NCI-H146 (cell line): ENCODE measurements around the gene RNASET2.

Source experiments
- DNase-seq: peaks from one replicate; lab custom pipeline; 2025; lab: John Stamatoyannopoulos, UW

RNASET2 gene, protein sequence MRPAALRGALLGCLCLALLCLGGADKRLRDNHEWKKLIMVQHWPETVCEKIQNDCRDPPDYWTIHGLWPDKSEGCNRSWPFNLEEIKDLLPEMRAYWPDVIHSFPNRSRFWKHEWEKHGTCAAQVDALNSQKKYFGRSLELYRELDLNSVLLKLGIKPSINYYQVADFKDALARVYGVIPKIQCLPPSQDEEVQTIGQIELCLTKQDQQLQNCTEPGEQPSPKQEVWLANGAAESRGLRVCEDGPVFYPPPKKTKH

DNA sequence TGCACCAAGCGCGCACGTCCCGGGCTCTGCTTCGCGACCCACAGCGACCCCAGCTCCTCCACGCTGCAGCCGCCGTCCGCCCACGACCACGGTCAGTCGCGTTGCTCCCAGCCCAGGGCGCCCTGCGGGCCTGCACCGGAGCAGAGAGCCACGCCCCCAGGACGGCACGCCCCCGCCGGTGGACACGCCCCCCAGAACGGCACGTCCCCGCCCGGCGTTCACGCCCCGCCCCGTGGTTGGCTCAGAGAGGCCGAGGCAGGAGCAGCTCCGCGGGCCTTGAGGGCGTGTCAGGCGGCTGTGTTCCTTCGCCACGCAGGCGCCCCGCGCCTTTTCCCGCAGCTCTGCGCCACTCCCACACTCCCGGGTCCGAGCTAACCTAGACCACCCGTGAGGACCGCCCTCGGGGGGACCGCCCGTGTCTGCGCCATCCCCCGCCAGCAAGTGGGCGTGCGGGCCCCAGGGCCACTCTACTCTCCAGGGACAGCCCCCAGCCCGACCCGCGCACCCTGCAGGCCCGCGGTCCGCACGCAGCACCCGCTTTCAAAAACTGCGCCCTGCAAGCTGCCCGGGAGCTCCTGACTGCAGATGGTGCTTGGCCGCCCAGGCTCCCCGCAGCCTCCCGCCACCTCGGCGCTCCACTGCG, at the start of gene RNASET2:
TSS of gene RNASET2 (minus strand) at position 107 of the 643 bp plus-strand sequence. CDS start 368 bp downstream, outside the sequence.
- DNase-seq, result peak; percentile 96

DNA sequence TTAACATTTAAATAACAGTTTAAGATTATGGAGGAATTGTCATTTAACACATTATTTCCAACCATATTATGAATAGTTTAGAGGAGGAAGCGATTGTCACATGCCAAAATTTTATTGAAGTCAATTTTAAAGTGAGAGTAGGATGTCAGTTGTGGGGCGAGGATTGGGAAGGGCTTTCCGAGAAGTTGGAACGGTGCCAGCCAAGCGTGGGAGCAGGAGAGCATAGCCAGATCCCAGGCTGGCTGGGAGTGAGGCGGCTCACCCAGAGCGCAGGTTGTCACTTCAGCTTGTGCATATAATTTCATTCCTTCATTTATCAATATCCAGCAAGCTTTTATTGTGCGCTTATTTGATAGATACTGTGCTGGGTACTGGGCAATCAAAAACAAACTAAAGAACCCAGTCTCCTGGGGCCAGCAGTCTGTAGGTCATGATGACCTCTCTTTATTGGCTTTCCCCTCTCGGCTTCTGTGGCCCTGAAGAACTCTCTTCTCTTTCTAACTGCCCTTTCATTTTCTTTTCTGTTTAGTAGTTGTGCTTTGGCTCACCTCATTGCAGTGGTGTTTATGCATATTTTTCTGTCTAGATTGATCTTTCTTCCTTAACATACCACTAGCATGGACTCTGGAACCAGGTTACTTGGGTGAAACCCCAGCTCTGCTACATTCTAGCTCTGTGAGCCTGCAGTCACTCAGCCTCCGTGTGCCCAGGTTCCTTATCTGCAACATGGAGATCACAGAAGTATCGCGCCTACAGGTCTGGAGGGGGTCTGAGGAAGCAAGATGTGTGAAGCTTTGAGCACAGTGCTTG, 49.2 kb upstream of the RNASET2 start:
- no peak for DNase-seq

DNA sequence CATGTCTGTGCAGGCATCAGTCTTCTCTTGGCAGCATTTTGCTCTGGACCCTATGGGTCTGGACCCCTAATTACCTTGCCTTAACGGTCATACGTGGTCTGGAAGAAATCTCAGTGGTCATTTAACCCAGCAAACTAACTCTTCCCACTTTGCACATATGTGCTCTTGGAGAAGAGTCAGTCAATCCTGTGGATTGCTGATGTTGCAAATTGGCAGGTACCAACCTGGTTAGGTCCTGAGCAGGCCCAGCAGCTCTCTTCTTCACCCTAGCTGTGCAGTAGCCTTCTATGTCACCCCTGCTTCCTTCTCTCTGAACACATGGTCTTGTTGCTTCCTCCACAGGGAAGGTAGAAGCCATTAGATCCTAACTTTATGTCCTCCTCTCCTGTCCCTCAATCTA, 44.4 kb upstream of the RNASET2 start:
- no peak for DNase-seq

DNA sequence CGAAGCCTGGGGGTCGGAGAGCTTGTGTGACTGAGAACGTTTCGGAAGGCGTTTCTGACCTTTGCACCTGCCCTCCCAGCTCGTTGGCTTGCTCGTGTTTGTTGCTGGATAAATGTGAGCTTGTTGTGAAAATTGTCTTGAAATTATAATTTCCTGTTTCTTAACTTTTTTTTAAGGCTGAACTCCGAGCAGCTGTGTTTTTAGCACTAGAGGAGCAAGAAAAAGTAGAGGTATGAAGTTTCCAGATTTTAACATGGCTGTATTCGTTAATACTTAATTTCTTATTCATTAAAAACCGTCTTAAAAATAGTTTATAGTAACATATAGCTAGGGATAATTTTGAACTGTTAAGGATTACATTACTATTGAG, 43.5 kb upstream of the RNASET2 start:
- no peak for DNase-seq

DNA sequence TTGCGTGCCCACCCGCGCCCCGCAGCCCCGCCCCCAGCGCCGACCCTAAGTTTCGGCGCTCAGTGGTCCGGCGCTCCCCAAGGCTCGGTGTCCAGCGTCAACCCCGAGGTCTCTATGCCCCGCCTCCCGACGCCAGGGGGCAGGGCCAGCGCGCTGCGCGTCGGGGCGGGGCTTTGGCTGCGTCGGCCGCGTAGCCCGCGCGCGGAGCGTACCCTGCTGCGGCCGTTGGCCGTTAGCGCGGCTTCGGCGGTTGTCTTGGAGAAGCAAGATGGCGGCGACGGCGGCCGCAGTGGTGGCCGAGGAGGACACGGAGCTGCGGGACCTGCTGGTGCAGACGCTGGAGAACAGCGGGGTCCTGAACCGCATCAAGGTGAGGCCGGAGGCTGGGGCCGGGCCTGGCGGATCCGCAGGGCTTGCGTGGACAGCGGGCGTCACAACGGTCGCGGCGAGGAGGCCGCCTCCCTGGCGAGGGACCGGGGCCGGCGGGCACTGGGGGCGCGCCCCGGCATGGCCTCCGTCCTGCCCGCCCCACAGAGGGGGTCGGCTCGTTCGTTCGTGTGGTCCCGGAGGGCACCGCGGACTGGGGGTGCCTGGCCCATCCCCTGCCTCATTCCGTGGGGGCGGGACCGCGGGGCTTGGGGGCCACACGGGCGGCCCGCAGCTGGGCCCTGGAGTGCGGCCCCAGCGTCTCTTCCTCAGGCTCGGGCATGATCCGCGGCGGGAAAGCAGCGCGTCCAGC, 43.0 kb upstream of the RNASET2 start, which contains the start of gene CEP43:
TSS of gene CEP43 (plus strand) at position 253 of the 739 bp plus-strand sequence. CDS start at position 269, 16 bp downstream.
- DNase-seq, result peak; percentile 98

DNA sequence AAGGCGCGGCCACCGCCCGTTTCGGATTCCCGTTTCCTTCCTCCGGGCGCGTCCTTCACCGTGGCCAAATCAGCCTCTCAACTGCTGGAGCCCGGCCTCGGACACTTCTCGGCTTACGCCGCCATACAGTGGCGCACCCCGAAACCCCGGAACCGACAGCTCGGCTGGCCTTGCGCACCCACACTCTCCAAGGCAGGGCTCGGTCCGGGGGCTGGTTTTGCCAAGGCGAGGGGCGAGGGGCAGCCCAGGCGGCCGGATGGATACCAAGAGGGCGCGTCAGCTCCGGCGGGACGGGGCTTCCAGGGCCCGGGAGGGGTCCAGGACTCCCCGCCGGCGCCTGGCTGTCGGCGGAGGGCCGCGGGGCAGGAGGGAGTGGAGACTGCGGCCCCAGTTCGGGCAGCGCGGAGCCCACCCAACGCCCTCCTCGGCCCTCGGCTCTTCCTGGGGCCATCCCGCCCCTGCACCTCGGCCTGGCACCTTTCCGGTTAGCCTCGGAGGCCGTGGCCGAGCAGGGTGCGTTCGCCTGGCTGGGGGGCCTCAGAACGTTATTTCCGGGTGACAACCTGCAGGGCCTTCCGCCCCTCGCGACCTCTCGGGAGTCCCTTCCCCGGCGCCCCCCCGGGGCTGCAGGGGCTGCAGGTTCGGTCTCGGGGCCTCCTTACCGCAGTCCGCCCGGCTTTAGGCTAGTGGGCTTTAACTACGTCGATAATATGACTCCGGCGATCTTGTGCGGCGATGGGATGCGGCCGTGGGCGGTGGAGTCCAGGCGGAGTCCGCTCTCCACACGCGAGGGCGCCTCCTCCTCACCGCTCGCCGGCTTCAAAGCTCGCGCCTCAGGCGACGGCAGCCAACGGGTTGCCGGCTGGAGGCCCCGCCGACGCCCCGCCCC, 42.1 kb upstream of the RNASET2 start:
- DNase-seq, result no peak

DNA sequence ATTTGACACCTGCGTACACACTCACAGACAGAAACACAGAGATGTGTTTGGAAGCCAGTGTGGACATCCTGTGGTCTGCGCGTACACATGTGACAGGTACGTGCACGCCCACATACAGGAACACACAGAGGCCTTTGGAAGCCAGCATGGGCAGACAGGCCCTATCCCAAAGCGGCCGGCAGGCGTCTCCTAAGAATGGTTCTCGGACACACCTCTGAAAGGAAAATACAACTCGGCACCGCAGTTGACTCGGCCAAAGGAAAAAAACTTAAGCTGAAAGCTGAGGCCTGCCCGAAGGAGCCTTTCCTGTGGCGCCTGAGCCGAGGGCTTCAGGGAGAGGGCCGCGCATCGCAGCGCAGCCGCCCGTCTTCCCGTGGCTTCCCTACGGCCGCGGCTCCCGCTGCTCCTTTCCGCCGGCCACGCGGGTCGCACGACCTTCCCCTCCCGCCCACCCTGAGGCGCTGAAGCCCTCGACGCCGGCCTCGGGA, 41.5 kb upstream of the RNASET2 start:
- DNase-seq, result peak; percentile 60

DNA sequence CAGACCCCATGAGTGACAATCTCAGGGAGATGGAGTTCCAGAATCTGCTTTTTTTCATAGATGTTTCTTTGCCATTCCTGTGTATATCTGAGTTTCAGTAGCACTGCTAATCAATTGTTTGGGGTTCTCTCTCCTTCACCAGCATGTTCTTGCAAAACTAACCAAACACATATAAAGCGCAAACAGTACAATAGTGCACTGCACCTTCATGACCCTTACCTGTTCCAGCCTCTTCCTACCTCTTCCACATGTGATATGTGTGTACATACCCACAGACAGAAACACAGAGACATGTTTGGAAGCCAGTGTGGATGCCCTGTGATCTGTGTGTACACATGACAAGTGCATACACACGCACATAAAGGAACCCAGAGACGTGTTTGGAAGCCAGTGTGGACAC, 41.0 kb upstream of the RNASET2 start:
- no peak for DNase-seq

DNA sequence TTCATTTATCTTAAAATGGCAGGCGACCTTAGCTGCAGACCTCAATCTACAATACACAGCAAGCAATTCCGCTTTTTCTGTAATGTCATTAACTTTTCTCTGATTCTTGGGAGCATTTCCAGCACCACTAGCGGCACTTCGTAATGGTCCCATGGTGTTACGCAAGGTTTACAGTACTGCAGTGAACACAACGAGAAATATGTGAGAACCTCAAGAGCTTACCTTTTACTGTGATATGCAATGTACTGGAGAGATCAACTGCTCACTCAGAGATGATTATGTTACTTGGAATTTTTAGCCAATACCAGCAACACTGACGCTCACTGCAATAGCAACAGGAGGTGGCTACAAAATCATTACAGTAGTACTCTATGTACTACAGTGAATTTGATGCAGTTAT, 40.1 kb upstream of the RNASET2 start:
- no peak for DNase-seq

DNA sequence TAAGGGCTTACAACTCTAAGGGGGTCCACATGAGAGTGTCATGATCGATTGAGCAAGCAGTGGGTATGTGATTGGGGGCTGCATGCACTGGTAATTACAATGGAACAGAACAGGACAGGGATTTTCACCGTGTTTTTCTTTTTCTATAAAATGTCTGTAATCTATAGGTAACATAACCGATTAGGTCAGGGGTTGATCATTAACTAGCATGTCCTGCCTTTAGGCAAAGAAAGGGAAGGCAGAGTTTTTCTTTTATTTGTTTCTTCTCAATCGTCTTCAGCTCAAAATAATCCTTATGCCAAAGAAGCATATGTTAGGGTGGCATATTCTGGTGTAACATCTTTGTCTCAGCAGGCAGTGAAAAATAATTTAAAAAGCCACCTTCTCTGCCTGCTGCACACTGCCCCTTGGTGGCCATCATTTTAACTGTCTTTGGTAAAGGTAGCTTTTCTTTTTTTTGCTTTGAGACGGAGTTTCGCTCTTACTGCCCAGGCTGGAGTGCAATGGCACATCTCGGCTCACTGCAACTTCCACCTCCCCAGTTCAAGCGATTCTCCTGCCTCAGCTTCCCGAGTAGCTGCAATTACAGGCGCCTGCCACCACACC, 33.2 kb upstream of the RNASET2 start:
- no peak for DNase-seq

DNA sequence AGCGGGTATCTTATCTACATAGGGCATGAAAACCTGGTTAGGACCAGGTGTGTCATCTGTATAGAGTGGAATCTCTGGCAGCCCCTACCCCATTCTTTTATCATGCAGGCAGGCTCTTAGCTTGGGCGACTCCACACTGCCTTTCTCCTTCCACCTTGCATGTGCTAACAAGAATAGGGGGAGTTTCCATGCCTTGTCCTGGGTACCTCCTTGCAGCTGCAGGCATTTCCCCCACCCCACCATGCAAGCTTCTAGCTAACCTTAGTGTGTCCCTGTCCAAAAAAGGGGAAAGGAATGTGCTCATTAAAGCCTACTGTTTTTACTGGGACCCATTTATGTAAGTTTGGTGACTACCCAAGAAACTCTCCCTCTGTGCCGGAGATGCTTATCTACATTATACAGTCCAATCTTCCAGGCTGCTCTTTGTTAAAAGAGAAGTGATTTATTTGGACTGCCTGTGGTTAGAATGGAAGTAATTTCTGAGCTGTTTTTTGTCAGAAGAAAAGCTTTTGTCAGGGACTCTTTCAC, 32.4 kb upstream of the RNASET2 start:
- DNase-seq, result no peak

DNA sequence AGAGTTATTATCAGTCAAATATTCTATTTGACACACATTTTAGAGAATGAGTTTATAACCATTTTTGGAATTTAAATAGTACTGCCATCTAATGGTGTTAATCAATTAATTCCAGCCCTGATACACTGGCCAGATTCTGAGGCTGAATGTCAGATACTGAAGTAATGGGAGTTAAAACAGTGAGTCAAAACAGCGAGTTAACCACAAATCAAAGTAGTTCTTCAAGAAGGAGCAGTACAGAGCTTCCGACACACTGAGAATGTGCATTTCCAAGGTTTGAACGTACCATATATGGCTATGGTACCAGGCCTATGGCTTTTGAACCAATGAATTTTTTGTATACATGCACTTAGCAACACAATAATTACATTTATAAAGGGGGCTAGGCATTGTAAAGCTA, 31.6 kb upstream of the RNASET2 start:
- DNase-seq, result no peak

DNA sequence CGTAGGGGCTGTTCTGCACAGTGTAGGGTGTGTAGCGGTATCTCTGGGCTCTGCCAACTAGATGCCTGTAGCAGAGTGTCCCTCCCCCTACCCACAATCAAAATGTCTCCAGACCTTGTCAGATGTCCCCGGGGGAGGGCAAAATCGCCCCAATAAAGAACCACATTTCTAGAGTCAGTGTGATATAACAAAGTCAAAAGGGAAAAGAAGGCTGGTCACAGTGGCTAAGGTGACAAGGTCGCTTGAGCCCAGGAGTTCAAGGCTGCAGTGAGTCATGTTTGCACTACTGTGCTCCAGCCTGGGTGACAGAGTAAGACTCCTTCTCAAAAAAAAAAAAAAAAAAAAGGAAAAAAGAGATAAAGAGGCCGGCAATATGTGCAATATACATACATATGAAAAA, 31.1 kb upstream of the RNASET2 start:
- no peak for DNase-seq

DNA sequence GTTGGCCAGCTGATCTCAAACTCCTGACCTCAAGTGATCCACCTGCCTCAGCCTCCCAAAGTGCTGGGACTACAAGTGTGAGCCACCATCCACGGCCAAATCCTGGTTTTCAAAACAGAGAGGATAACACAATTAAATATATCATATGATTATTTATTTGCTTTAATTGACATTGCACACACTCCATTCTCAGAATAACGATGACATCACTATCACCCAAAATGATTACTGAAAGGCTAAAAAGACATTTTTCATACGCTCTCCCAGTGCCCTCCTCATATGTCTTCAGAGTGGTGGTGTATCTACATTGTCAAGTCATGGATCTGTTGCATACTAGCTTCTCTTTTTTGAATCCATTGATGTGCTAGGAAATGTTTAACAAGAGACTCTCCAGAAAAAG, 24.4 kb upstream of the RNASET2 start:
- DNase-seq, result no peak

DNA sequence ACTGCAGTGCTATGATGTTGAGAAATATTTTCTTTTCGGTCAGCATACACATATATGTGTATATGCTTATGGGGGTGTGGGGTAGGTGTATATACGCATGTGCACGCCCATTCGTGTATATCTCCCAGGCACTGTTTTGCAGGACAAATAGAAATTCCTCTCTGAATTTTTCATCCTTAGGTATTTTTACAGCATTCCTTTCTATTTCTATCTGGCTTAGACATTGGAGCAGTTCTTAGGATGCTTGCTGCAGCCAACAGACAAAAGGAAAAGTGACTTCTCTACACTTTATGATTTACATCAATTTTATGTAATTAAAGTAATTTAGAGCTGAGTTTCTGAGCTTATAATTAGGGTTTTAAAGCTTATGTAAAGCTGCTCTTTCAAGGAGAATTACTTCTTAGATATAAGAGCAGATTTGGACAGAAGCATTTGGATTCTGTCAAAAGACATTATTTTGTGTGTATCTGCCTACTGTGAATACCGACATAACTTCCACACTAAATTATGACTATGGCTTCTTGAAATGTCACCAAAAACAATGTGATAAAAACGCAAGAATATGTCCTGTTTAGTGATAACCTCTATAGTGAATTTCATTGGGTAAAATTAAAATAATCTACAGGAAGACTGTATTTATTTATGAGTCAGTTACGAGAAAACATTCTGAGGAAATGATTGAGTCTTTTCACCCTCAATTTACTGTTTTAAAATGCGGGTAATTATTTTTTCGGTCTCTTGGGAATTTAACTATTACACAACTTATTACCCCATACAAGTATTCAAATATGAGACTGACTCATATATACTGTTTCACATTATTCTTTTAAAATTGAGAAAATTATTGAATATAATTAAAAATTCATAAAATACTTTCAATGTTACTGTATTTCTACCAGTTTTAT, 21.5 kb upstream of the RNASET2 start:
- DNase-seq, result no peak

DNA sequence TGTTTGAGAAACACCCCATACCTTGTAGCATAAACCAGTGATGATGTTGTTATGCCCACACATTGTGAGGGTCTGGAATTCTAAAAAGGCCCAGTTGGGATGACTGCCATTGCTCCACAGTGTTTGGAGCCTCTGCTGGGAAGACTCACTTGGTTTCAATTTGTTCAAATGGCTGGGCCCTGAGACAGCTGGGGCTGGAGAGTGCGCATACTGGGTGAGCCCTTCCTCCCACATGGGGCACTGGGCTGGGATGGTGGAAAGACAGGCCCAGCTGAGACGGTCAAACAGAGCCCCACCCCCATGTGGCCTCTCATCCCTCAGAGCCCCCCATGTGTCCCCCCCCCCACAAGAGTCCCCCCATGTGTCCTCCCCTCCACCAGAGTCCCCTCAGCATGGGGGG, 20.3 kb upstream of the RNASET2 start:
- no peak for DNase-seq

DNA sequence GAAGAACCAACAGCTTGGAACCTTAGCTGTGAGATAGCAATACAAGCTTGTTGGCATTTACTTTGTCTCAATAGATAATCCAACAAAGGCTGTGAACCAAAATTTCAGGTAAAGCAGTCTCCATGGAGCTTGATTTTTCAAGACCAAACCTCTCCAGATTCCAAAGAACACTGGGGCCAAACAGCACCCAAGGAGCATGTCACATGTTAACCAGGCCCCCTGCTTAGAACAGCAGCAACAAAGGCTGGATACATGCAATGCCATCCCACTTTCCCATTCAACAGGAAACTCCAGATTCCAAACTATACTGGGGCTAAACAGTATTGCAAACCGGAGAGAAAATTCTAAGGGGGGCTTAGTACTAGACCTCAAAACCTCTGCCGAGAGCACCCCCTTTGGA, 15.8 kb upstream of the RNASET2 start:
- DNase-seq, result no peak

DNA sequence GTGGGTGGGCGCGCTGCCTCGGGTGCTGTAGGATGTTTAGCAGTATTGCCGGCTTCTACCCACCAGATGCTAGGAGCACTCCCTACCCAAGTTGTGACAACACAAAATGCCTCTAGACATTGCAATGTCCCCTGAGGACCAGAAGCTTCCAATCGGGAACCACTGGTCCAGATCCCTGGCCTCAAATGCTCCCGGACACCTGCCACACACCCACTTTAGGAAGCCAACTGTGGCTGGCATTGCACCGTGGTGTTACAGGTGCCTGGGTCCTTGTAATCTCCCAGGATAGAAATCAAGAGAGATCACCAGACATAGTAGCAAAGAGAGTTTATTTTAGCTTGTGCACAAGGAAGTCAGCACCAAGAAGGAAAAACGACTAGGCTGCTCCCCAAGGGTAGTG, 14.9 kb upstream of the RNASET2 start:
- no peak for DNase-seq

DNA sequence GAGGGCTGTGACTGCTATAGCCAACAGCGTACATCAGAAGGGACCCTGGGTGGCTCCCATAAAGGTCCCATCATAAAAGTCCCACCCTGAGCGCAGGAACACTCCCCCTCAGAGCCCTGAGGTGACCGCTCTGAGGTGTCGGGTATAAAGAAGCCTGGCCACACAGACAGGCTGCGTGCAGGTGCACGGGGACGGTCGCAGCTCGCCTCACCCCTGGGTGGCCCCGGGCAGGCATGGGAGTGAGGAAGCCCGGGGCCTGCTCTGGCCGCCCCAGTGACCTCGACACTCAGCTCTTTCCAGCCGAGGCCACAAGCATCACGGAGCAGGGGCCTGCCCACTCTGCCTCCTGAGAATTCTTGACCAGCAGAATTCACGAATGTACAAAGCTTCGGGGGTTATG, 14.4 kb upstream of the RNASET2 start:
- no peak for DNase-seq
